ENCODE data around the gene GPR32. TPM values are rescaled to one million over a fixed set of nuclear protein-coding genes. Genes with fewer than 3 reads are reported as not detected.

Gene GPR32
- total and polyA plus RNA-seq, 2 donors from 2014 or later: not detected

- H3K27me3 ChIP-seq (ENCODE audit: control insufficient read depth, insufficient read depth, low read length): no peaks in the 10 kb centered on the region
Observed at GRCh38 chr19:50728084-50728737, 42.1 kb upstream of the GPR32 start.

GRCh38 chr19:50729894-50730293 is 40.4 kb upstream of the GPR32 start:
- no peak for FAIRE-seq
- TF ChIP-seq CTCF (IDR thresholded peaks at IDR 0.05; ENCODE audit: borderline replicate concordance, extremely low read depth, insufficient read depth): no peak
- peaks cover 0 to 11% (median 0%) of the 10 kb centered on the region in 3 donors for H3K4me1 ChIP-seq (ENCODE audit: control insufficient read depth in 2 of 3, insufficient read depth in 2 of 3, low read depth in 1 of 3, low read length in 3 of 3)
- H3K9ac ChIP-seq (ENCODE audit: low read length in 3 of 3): no peak overlapping the region
- no peaks in the 10 kb centered on the region for H3K36me3 ChIP-seq (ENCODE audit: control insufficient read depth in 2 of 3, insufficient read depth in 3 of 3, low read length in 3 of 3)
- no peaks in the 10 kb centered on the region for H3K27me3 ChIP-seq (ENCODE audit: control insufficient read depth, insufficient read depth, low read length)
- intact Hi-C loops (cut with DNase I): no loop called here
- H3K9me3 ChIP-seq (ENCODE audit: control insufficient read depth in 2 of 3, insufficient read depth in 1 of 3, low read length in 3 of 3): no peaks in the 10 kb centered on the region
- H3K4me3 ChIP-seq (ENCODE audit: low read length in 3 of 3): no peak overlapping the region
- H3K27ac ChIP-seq (ENCODE audit: low read depth in 2 of 2, low read length in 2 of 2): no peak overlapping the region
- DNase-seq: no peak

More at GRCh38 chr19:50728084-50728737, 42.1 kb upstream of the GPR32 start:
- TF ChIP-seq CTCF (IDR thresholded peaks at IDR 0.05; ENCODE audit: borderline replicate concordance, extremely low read depth, insufficient read depth): no peak
- FAIRE-seq (no peak), DNase-seq (peak; percentile 91 to 96 (median 95))
- intact Hi-C loops (cut with DNase I): no loop called here
- no peak overlapping the region for H3K9ac ChIP-seq (ENCODE audit: low read length in 3 of 3)
- H3K9me3 ChIP-seq (ENCODE audit: control insufficient read depth in 2 of 3, insufficient read depth in 1 of 3, low read length in 3 of 3): no peaks in the 10 kb centered on the region
- no peaks in the 10 kb centered on the region for H3K36me3 ChIP-seq (ENCODE audit: control insufficient read depth in 2 of 3, insufficient read depth in 3 of 3, low read length in 3 of 3)
- H3K4me3 ChIP-seq (ENCODE audit: low read length in 3 of 3): peak overlapping the region in 1 of 3 donors; percentile 33
- peaks cover 0 to 15% (median 0%) of the 10 kb centered on the region in 3 donors for H3K4me1 ChIP-seq (ENCODE audit: control insufficient read depth in 2 of 3, insufficient read depth in 2 of 3, low read depth in 1 of 3, low read length in 3 of 3)
- H3K27ac ChIP-seq (ENCODE audit: low read depth in 2 of 2, low read length in 2 of 2): no peak overlapping the region

GRCh38 chr19:50735869-50736268 is 34.4 kb upstream of the GPR32 start:
- no peak for FAIRE-seq
- Histone ChIP-seq H3K9me3 (ENCODE audit: control insufficient read depth in 2 of 3, insufficient read depth in 1 of 3, low read length in 3 of 3) (no peaks in the 10 kb centered on the region), H3K4me3 (ENCODE audit: low read length in 3 of 3) (no peak overlapping the region), H3K9ac (ENCODE audit: low read length in 3 of 3) (no peak overlapping the region), H3K27me3 (ENCODE audit: control insufficient read depth, insufficient read depth, low read length) (no peaks in the 10 kb centered on the region), H3K4me1 (ENCODE audit: control insufficient read depth in 2 of 3, insufficient read depth in 2 of 3, low read depth in 1 of 3, low read length in 3 of 3) (no peaks in the 10 kb centered on the region), H3K27ac (ENCODE audit: low read depth in 2 of 2, low read length in 2 of 2) (no peak overlapping the region), H3K36me3 (ENCODE audit: control insufficient read depth in 2 of 3, insufficient read depth in 3 of 3, low read length in 3 of 3) (no peaks in the 10 kb centered on the region)
- DNase-seq: no peak
- intact Hi-C loops (cut with DNase I): no loop called here
- no peak for TF ChIP-seq CTCF (IDR thresholded peaks at IDR 0.05; ENCODE audit: borderline replicate concordance, extremely low read depth, insufficient read depth)
